HL-60 (cell line): ENCODE data around the gene TGFBR3L.

ENCODE experiments used
- DNase-seq, 2 experiments: peaks; one replicate each; pipeline ENCODE4 v3.0.0-alpha.2; 2010 to 2020; ENCODE audit warnings: low read depth in 1 of 2, low spot score in 1 of 2
- H3K27ac ChIP-seq: fragments of 250-450 bp; sonication (Bioruptor Pico); replicated peaks from 2 replicates; pipeline ENCODE4 v1.5.1; 2020; ENCODE audit warnings: mild to moderate bottlenecking, moderate library complexity
- H3K27me3 ChIP-seq: fragments of 250-450 bp; sonication (Bioruptor Pico); 2 replicates; pipeline ENCODE4 v1.5.1; 2021; ENCODE audit warnings: mild to moderate bottlenecking, moderate library complexity; ENCODE audit not compliant: insufficient read depth, poor library complexity, severe bottlenecking
- H3K4me3 ChIP-seq: replicated peaks from 2 replicates; pipeline ENCODE4 v1.5.1; 2011; ENCODE audit warnings: mild to moderate bottlenecking, control low read depth, low read length; ENCODE audit not compliant: insufficient read depth
- CTCF ChIP-seq: IDR thresholded peaks from one replicate; pipeline ENCODE4 v1.5.1; 2011; ENCODE audit warnings: low read length, control low read depth, inconsistent platforms; ENCODE audit not compliant: insufficient read depth
- GABPA ChIP-seq: IDR thresholded peaks from 2 replicates; pipeline ENCODE4 v1.6.1; 2012; ENCODE audit warnings: low read depth
- POLR2AphosphoS5 ChIP-seq: IDR thresholded peaks from 2 replicates; pipeline ENCODE4 v1.6.1; 2012; ENCODE audit warnings: low read depth
- REST ChIP-seq: IDR thresholded peaks from 2 replicates; pipeline ENCODE4 v1.6.1; 2012; ENCODE audit warnings: low read depth; ENCODE audit not compliant: insufficient replicate concordance
- SPI1 ChIP-seq: IDR thresholded peaks from 2 replicates; pipeline ENCODE4 v1.6.1; 2012; ENCODE audit warnings: low read depth, mild to moderate bottlenecking, borderline replicate concordance

TGFBR3L gene

GRCh38 chr19:7902796-7903243, 11.8 kb upstream of the TGFBR3L start:
- no peaks in the 10 kb centered on the region for H3K27me3 ChIP-seq
- no peak for DNase-seq
- TF ChIP-seq REST (no peak), POLR2AphosphoS5 (no peak), GABPA (no peak)
- peak overlapping the region; percentile 67 for H3K27ac ChIP-seq
- peak overlapping the region; percentile 58 for H3K4me3 ChIP-seq

- H3K27ac ChIP-seq = peak within 1 kb of the TSS; percentile 67
- TF ChIP-seq REST = no peak
- peak; percentile 65 for TF ChIP-seq CTCF
- TF ChIP-seq POLR2AphosphoS5 = peak; percentile 88
- peak; percentile 98 to 100 for DNase-seq
- peak within 1 kb of the TSS; percentile 97 for H3K4me3 ChIP-seq
- H3K27me3 ChIP-seq = no peaks in the 10 kb centered on the region
These were observed 11.2 kb upstream of the TGFBR3L start, which contains the start of gene MAP2K7 for GRCh38 chr19:7903244-7904073. TSS of gene MAP2K7 (plus strand) at chr19:7903877. CDS start at chr19:7903945, 68 bp downstream.

GRCh38 chr19:7904074-7905020, 10.3 kb upstream of the TGFBR3L start:
- Histone ChIP-seq H3K27ac (peak overlapping the region; percentile 63), H3K4me3 (peak overlapping the region; percentile 97), H3K27me3 (no peaks in the 10 kb centered on the region)
- DNase-seq = peak; percentile 28 to 57
- TF ChIP-seq POLR2AphosphoS5 (no peak; the same call in 1 of the 2 replicates), REST (no peak), GABPA (no peak), SPI1 (no peak)

GRCh38 chr19:7905268-7905667, 9.4 kb upstream of the TGFBR3L start:
- Histone ChIP-seq H3K27me3 (no peaks in the 10 kb centered on the region), H3K27ac (no peak overlapping the region), H3K4me3 (no peak overlapping the region)
- DNase-seq = no peak
- TF ChIP-seq GABPA (no peak), SPI1 (no peak), REST (no peak), CTCF (no peak), POLR2AphosphoS5 (no peak)
